ENCODE measurements around the gene EVA1C. TPM values are rescaled to one million over a fixed set of nuclear protein-coding genes. Genes with fewer than 3 reads are reported as not detected.
"Not testable (repeated sequence)": the region's sequence is repeated elsewhere in the genome, so short reads cannot be mapped to it uniquely, and the experiment has no call there.

The EVA1C gene
- total RNA-seq, 1 experiment from 2014 or later: not detected

GRCh38 chr21:32508975-32509374 is 96.5 kb downstream of the EVA1C start:
- H3K4me3 ChIP-seq (ENCODE audit: low read length); DNase-seq; H3K27ac ChIP-seq (ENCODE audit: low read length); H3K9ac ChIP-seq (ENCODE audit: low read length); H3K79me2 ChIP-seq (ENCODE audit: low read length); H3K9me3 ChIP-seq (ENCODE audit: low read length); H4K20me1 ChIP-seq (ENCODE audit: insufficient read depth, low read depth, low read length); H3K27me3 ChIP-seq (ENCODE audit: low read length); H3K36me3 ChIP-seq (ENCODE audit: insufficient read depth, low read length); H2AFZ ChIP-seq (ENCODE audit: low read length); H3K4me1 ChIP-seq (ENCODE audit: low read length); H3K4me2 ChIP-seq (ENCODE audit: low read depth, low read length, poor library complexity, severe bottlenecking); H3K9me2 ChIP-seq (replicated peaks; ENCODE audit: insufficient read depth, low read length): not testable (repeated sequence)

- Histone ChIP-seq H3K36me3 (ENCODE audit: insufficient read depth, low read length) (no peaks in the 10 kb centered on the region), H3K4me3 (ENCODE audit: low read length) (no peak overlapping the region), H3K9me2 (replicated peaks; ENCODE audit: insufficient read depth, low read length) (no peaks in the 10 kb centered on the region), H3K27ac (ENCODE audit: low read length) (no peak overlapping the region), H3K4me2 (ENCODE audit: low read depth, low read length, poor library complexity, severe bottlenecking) (no peak overlapping the region), H3K27me3 (ENCODE audit: low read length) (no peaks in the 10 kb centered on the region), H4K20me1 (ENCODE audit: insufficient read depth, low read depth, low read length) (no peaks in the 10 kb centered on the region), H3K9me3 (ENCODE audit: low read length) (no peaks in the 10 kb centered on the region), H3K79me2 (ENCODE audit: low read length) (no peaks in the 10 kb centered on the region), H3K4me1 (ENCODE audit: low read length) (no peaks in the 10 kb centered on the region), H3K9ac (ENCODE audit: low read length) (no peak overlapping the region), H2AFZ (ENCODE audit: low read length) (no peak overlapping the region)
- no peak for DNase-seq
These were observed 102.0 kb downstream of the EVA1C start for GRCh38 chr21:32514275-32515055.

DNA sequence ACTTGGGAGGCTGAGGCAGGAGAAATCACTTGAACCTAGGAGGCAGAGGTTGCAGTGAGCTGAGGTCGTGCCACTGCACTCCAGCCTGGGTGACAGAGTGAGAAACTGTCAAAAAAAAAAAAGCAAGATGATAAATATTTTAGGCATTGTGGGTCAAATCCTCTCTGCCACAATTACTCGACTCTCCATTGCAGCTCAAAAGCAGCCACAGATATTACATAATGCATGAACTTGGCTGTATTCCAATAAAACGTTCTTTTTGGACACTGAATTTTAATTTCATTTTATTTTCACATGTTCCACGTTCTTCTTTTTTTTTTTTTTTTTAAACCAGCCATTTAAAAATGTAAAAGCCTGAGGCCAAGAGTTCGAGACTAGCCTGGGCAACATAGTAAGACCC is 103.4 kb downstream of the EVA1C start:
- Histone ChIP-seq H2AFZ (ENCODE audit: low read length) (no peak overlapping the region), H3K9me3 (ENCODE audit: low read length) (no peaks in the 10 kb centered on the region), H3K9me2 (replicated peaks; ENCODE audit: insufficient read depth, low read length) (no peaks in the 10 kb centered on the region), H3K27ac (ENCODE audit: low read length) (no peak overlapping the region), H3K4me1 (ENCODE audit: low read length) (no peaks in the 10 kb centered on the region), H3K4me2 (ENCODE audit: low read depth, low read length, poor library complexity, severe bottlenecking) (no peak overlapping the region), H3K4me3 (ENCODE audit: low read length) (no peak overlapping the region), H3K27me3 (ENCODE audit: low read length) (no peaks in the 10 kb centered on the region), H3K36me3 (ENCODE audit: insufficient read depth, low read length) (no peaks in the 10 kb centered on the region), H4K20me1 (ENCODE audit: insufficient read depth, low read depth, low read length) (no peaks in the 10 kb centered on the region), H3K79me2 (ENCODE audit: low read length) (no peaks in the 10 kb centered on the region), H3K9ac (ENCODE audit: low read length) (no peak overlapping the region)
- no peak for DNase-seq

- Histone ChIP-seq H3K4me3 (ENCODE audit: low read length) (no peak overlapping the region), H2AFZ (ENCODE audit: low read length) (no peak overlapping the region), H3K9me2 (replicated peaks; ENCODE audit: insufficient read depth, low read length) (no peaks in the 10 kb centered on the region), H3K27me3 (ENCODE audit: low read length) (no peaks in the 10 kb centered on the region), H3K9ac (ENCODE audit: low read length) (no peak overlapping the region), H3K36me3 (ENCODE audit: insufficient read depth, low read length) (no peaks in the 10 kb centered on the region), H4K20me1 (ENCODE audit: insufficient read depth, low read depth, low read length) (no peaks in the 10 kb centered on the region), H3K9me3 (ENCODE audit: low read length) (no peaks in the 10 kb centered on the region), H3K4me2 (ENCODE audit: low read depth, low read length, poor library complexity, severe bottlenecking) (no peak overlapping the region), H3K27ac (ENCODE audit: low read length) (no peak overlapping the region), H3K4me1 (ENCODE audit: low read length) (no peaks in the 10 kb centered on the region), H3K79me2 (ENCODE audit: low read length) (no peaks in the 10 kb centered on the region)
- DNase-seq: no peak
These were observed 104.5 kb downstream of the EVA1C start for GRCh38 chr21:32516756-32517649.

- H3K79me2 ChIP-seq (ENCODE audit: low read length): no peaks in the 10 kb centered on the region
- H3K27ac ChIP-seq (ENCODE audit: low read length): no peak overlapping the region
- H3K9ac ChIP-seq (ENCODE audit: low read length): no peak overlapping the region
- no peaks in the 10 kb centered on the region for H3K4me1 ChIP-seq (ENCODE audit: low read length)
- no peaks in the 10 kb centered on the region for H3K9me3 ChIP-seq (ENCODE audit: low read length)
- DNase-seq: no peak
- no peaks in the 10 kb centered on the region for H4K20me1 ChIP-seq (ENCODE audit: insufficient read depth, low read depth, low read length)
- no peak overlapping the region for H3K4me3 ChIP-seq (ENCODE audit: low read length)
- H3K36me3 ChIP-seq (ENCODE audit: insufficient read depth, low read length): no peaks in the 10 kb centered on the region
- no peak overlapping the region for H2AFZ ChIP-seq (ENCODE audit: low read length)
- no peak overlapping the region for H3K4me2 ChIP-seq (ENCODE audit: low read depth, low read length, poor library complexity, severe bottlenecking)
- no peaks in the 10 kb centered on the region for H3K9me2 ChIP-seq (replicated peaks; ENCODE audit: insufficient read depth, low read length)
- no peaks in the 10 kb centered on the region for H3K27me3 ChIP-seq (ENCODE audit: low read length)
These were observed 107.7 kb downstream of the EVA1C start for GRCh38 chr21:32519945-32520874.

- Histone ChIP-seq H3K27ac (ENCODE audit: low read length) (no peak overlapping the region), H3K9me2 (replicated peaks; ENCODE audit: insufficient read depth, low read length) (no peaks in the 10 kb centered on the region), H3K79me2 (ENCODE audit: low read length) (no peaks in the 10 kb centered on the region), H3K36me3 (ENCODE audit: insufficient read depth, low read length) (no peaks in the 10 kb centered on the region), H3K9ac (ENCODE audit: low read length) (no peak overlapping the region), H4K20me1 (ENCODE audit: insufficient read depth, low read depth, low read length) (no peaks in the 10 kb centered on the region), H3K9me3 (ENCODE audit: low read length) (no peaks in the 10 kb centered on the region), H3K4me2 (ENCODE audit: low read depth, low read length, poor library complexity, severe bottlenecking) (no peak overlapping the region), H3K4me3 (ENCODE audit: low read length) (no peak overlapping the region), H2AFZ (ENCODE audit: low read length) (no peak overlapping the region), H3K4me1 (ENCODE audit: low read length) (no peaks in the 10 kb centered on the region), H3K27me3 (ENCODE audit: low read length) (no peaks in the 10 kb centered on the region)
- no peak for DNase-seq
These were observed 108.6 kb downstream of the EVA1C start for GRCh38 chr21:32520875-32521735.

GRCh38 chr21:32521736-32522355 is 109.3 kb downstream of the EVA1C start:
- Histone ChIP-seq H2AFZ (ENCODE audit: low read length) (no peak overlapping the region), H3K4me2 (ENCODE audit: low read depth, low read length, poor library complexity, severe bottlenecking) (no peak overlapping the region), H3K36me3 (ENCODE audit: insufficient read depth, low read length) (no peaks in the 10 kb centered on the region), H3K9me2 (replicated peaks; ENCODE audit: insufficient read depth, low read length) (no peaks in the 10 kb centered on the region), H3K4me3 (ENCODE audit: low read length) (no peak overlapping the region), H4K20me1 (ENCODE audit: insufficient read depth, low read depth, low read length) (no peaks in the 10 kb centered on the region), H3K4me1 (ENCODE audit: low read length) (no peaks in the 10 kb centered on the region), H3K9ac (ENCODE audit: low read length) (no peak overlapping the region), H3K79me2 (ENCODE audit: low read length) (no peaks in the 10 kb centered on the region), H3K27me3 (ENCODE audit: low read length) (no peaks in the 10 kb centered on the region), H3K27ac (ENCODE audit: low read length) (no peak overlapping the region), H3K9me3 (ENCODE audit: low read length) (no peaks in the 10 kb centered on the region)
- no peak for DNase-seq

All from Karpas-422 (cell line).